Left lung (tissue), 10 donors: Measurements from ENCODE around the gene CLCN2. TPM values are rescaled to one million over a fixed set of nuclear protein-coding genes. Genes with fewer than 3 reads are reported as not detected.

Experiments used
- ATAC-seq: fragments of 200-7000 bp; cut with Tn5 transposase; one replicate; pipeline ENCODE4 v1.9.1; 2020; ENCODE audit warnings: moderate library complexity
- DNase-seq, 4 donors: peaks; one replicate each; pipeline ENCODE4 v3.0.0-alpha.2; 2013 to 2020
- H3K27ac ChIP-seq, 2 donors: fragments of 200-600 bp; sonication (generic) in 1 of 2; one replicate each; pipeline versions ENCODE4 v1.5.0 to v1.8.0; 2020 to 2021
- H3K27me3 ChIP-seq, 2 donors: fragments of 200-600 bp; sonication (generic) in 1 of 2; one replicate each; pipeline versions ENCODE4 v1.5.0 to v1.8.0; 2020 to 2021
- H3K36me3 ChIP-seq, 2 donors: fragments of 200-600 bp; sonication (generic) in 1 of 2; one replicate each; pipeline versions ENCODE4 v1.5.0 to v1.8.0; 2020 to 2021
- H3K4me1 ChIP-seq, 2 donors: fragments of 200-600 bp; one replicate each; pipeline ENCODE4 v1.8.0; 2021
- H3K4me3 ChIP-seq, 2 donors: fragments of 200-600 bp; sonication (generic) in 1 of 2; one replicate each; pipeline versions ENCODE4 v1.5.0 to v1.8.0; 2020 to 2021; ENCODE audit warnings: mild to moderate bottlenecking in 1 of 2
- H3K9me3 ChIP-seq, 2 donors: fragments of 200-600 bp; sonication (generic) in 1 of 2; one replicate each; pipeline versions ENCODE4 v1.5.0 to v1.8.0; 2020 to 2021
- intact Hi-C, 2 donors: fragments of 100-400 bp; cut with DNase I; formaldehyde crosslinking; loops; one replicate each; pipeline versions ENCODE4 v1.11.2 to v1.14.2; 2022
- polyA plus RNA-seq, 6 donors: library from polyadenylated mRNA; unstranded; fragments of 120-200 nt; gene quantifications; one replicate each; pipeline ENCODE4 v1.2.1, GENCODE V29; 2013; ENCODE audit not compliant: insufficient read length in 6 of 6
- total RNA-seq, 2 donors: library from RNA; stranded (reverse); fragmentation: NEBNext Ultra II Directional; extraction: Animal tissue kit (Norgen Biotek cat#: 25700); gene quantifications; one replicate each; pipeline ENCODE4 v1.2.1, GENCODE V29; 2021
- TF ChIP-seq, protein P1 (sequence below), 2 donors: fragments of 200-600 bp; sonication (generic) in 1 of 2; IDR thresholded peaks; one replicate each; pipeline versions ENCODE4 v1.5.0 to v1.8.0; 2021; ENCODE audit warnings: antibody characterized with exemption in 2 of 2
- donor health status: DM: no; HTN: yes; CAD: no.
- donor health status: DM: no; HTN: no; CAD: no.

CLCN2 gene
- total and polyA plus RNA-seq, 8 donors, result 4.4 to 12.0 (median 10.1) TPM

DNA sequence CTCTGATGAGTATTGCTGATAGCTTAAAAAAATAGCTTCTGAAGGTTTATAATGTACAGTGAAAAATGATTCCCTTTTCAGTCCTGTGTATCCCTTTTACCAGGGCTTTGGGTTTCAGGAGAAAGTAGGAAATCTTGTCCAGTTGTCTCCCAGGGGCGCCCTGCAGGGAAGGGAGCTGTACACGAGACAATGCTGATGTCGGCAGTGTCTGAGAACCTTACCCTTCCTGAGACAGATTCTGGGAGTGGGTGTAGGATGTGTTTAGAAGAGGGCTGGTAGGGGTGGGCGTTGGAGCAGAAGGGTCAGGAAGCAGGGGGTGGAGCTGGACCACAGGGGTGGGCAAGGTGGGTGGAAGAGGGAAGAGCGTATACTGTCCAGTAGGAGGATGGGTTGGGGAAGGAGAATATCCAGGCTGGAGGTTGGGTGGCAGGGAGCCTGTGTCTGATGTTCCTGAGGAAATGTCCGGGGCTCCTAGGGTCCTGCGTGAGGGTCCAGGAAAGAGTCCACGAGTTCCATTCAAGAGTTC lies 11.0 kb upstream of the CLCN2 start:
- H3K4me1 ChIP-seq, result peaks cover 0 to 17% of the 10 kb centered on the region in 2 donors
- H3K9me3 ChIP-seq, result no peaks in the 10 kb centered on the region
- ATAC-seq (no peak), DNase-seq (no peak)
- no peak overlapping the region for H3K4me3 ChIP-seq
- TF ChIP-seq, protein P1, sequence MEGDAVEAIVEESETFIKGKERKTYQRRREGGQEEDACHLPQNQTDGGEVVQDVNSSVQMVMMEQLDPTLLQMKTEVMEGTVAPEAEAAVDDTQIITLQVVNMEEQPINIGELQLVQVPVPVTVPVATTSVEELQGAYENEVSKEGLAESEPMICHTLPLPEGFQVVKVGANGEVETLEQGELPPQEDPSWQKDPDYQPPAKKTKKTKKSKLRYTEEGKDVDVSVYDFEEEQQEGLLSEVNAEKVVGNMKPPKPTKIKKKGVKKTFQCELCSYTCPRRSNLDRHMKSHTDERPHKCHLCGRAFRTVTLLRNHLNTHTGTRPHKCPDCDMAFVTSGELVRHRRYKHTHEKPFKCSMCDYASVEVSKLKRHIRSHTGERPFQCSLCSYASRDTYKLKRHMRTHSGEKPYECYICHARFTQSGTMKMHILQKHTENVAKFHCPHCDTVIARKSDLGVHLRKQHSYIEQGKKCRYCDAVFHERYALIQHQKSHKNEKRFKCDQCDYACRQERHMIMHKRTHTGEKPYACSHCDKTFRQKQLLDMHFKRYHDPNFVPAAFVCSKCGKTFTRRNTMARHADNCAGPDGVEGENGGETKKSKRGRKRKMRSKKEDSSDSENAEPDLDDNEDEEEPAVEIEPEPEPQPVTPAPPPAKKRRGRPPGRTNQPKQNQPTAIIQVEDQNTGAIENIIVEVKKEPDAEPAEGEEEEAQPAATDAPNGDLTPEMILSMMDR (IDR thresholded peaks at IDR 0.05), result no peak
- peaks cover 0 to 18% of the 10 kb centered on the region in 2 donors for H3K36me3 ChIP-seq
- intact Hi-C loops, result loop anchor here in 1 of 2 donors (5.0 kb wide), 1 partner anchor 170 kb away; no protein-coding TSS in a partner anchor
- peaks cover 0 to 34% of the 10 kb centered on the region in 2 donors for H3K27me3 ChIP-seq
- H3K27ac ChIP-seq, result no peak overlapping the region

DNA sequence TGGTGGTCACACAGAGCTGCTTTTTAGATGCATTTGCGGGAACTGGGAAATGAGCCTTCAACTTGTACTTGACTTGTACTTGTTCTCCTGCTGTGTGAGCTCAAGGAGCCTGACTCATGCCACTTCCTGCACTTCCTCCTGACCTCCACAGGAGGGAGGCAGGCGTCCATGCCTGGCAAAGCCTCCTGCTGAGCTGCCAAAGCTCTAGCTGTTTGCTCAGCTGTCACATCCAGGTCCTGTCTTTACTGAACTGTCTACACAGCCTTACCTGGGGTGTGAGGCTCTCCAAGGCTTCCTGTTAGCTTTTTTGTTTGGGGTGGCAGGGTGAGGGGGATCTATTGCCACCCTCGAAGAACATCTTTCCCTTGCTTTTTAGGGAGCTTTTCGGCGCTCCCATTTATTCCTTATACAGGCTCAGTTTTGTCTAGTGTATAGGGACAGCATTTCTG lies 10.2 kb upstream of the CLCN2 start:
- Histone ChIP-seq H3K36me3 (peaks cover 0 to 24% of the 10 kb centered on the region in 2 donors), H3K4me1 (peaks cover 0 to 17% of the 10 kb centered on the region in 2 donors), H3K4me3 (no peak overlapping the region), H3K9me3 (no peaks in the 10 kb centered on the region), H3K27ac (no peak overlapping the region), H3K27me3 (peaks cover 0 to 26% of the 10 kb centered on the region in 2 donors)
- TF ChIP-seq, protein P1 (IDR thresholded peaks at IDR 0.05), result peak; percentile 89 to 94
- DNase-seq, result peak; percentile 70 to 91 (median 83)
- intact Hi-C loops, result loop anchor here in 1 of 2 donors (5.0 kb wide), 1 partner anchor 171 kb away; no protein-coding TSS in a partner anchor
- ATAC-seq, result peak; percentile 98

DNA sequence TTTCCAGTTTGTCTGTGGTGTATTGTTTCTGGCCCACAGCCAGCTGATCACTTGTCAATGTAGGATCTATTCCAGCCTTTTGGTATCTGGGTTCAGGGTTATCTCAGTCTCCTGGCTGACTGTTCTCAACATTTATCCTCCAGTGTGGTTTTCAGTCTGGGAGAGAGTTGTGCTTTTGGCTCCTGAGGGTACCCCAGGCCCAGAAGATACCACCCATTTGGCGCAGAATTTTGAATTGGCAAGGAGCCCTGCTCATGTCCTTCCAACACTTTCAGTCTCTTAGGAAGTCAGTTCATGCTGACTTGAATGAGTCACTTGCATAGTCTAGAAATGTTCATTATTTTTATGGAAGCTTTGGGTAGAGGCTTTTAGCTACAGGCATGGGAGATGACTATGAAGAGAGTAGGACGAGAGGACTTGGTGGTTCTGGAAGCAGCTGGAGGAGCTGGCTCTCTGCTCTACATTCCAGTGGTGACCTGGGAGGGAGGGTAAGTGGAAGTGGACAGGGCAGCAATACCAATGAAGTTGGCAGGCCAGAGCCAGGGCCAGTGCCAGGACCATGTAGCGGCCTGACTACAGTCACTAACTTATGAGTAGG lies 7.3 kb upstream of the CLCN2 start:
- TF ChIP-seq, protein P1 (IDR thresholded peaks at IDR 0.05), result no peak
- Histone ChIP-seq H3K9me3 (no peaks in the 10 kb centered on the region), H3K36me3 (peaks cover 0 to 42% of the 10 kb centered on the region in 2 donors), H3K27ac (peak overlapping the region in 1 of 2 donors; percentile 2), H3K27me3 (peaks cover 0 to 3% of the 10 kb centered on the region in 2 donors), H3K4me1 (peaks cover 9 to 30% of the 10 kb centered on the region in 2 donors), H3K4me3 (no peak overlapping the region)
- intact Hi-C loops, result no loop called here
- peak in 1 of 4 donors; percentile 65 for DNase-seq
- ATAC-seq, result peak; percentile 39

DNA sequence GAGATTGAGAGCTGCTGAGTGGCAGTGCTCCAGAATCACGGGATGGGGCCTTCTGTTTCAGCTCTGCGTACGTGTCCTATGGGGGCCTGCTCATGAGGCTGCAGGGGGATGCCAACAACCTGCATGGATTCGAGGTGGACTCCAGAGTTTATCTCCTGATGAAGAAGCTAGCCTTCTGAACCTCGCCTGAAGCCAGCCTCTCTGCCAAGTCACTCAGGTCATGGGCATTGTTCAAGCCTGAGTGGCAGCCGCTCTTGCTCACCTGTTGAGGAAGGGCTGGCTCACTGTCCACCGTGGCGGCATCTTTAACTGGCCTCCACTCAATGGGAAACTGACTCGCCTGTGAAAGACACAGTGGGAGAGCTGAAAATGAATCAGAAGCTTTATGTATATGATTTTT lies 6.7 kb upstream of the CLCN2 start:
- H3K9me3 ChIP-seq, result no peaks in the 10 kb centered on the region
- DNase-seq (no peak), ATAC-seq (no peak)
- no peak overlapping the region for H3K27ac ChIP-seq
- peaks cover 0 to 42% of the 10 kb centered on the region in 2 donors for H3K36me3 ChIP-seq
- intact Hi-C loops, result no loop called here
- H3K4me3 ChIP-seq, result no peak overlapping the region
- H3K4me1 ChIP-seq, result peaks cover 9 to 34% of the 10 kb centered on the region in 2 donors
- TF ChIP-seq, protein P1 (IDR thresholded peaks at IDR 0.05), result no peak
- no peaks in the 10 kb centered on the region for H3K27me3 ChIP-seq

DNA sequence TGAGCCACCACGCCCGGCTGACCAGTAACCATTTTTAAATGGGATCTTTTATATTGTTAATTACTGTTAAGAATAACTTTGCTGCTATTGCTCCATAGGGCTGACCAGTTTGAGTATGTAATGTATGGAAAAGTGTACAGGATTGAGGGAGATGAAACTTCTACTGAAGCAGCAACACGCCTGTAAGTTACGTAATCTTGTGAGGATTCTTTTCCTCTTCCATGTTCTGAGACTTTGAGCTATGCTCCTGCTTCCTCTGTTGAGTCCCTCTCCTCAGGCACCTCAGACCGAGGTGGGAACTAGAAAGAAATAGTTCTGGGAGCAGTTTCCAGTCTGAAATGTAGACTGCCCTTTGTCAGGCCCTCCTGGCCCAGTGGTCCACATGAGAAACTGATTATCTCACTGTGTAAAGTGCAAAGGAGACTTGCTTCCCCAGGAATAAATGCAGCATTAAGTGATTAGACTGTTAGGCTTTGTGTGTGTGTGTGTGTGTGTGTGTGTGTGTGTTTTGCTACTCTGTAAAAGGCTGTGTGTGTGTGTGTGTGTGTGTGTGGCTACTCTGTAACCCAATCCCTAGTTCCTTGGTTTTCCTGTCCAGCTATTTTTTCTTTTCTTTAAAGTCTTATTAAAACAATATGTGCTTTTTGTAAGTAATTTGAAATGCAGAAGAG lies 5.3 kb upstream of the CLCN2 start:
- TF ChIP-seq, protein P1 (IDR thresholded peaks at IDR 0.05), result no peak
- no peak for DNase-seq
- intact Hi-C loops, result no loop called here

More for the DNA sequence above, 5.3 kb upstream of the CLCN2 start:
- H3K27ac ChIP-seq, result no peak overlapping the region
- no peaks in the 10 kb centered on the region for H3K9me3 ChIP-seq
- H3K36me3 ChIP-seq, result peaks cover 0 to 42% of the 10 kb centered on the region in 2 donors
- H3K27me3 ChIP-seq, result no peaks in the 10 kb centered on the region
- no peak for ATAC-seq
- H3K4me3 ChIP-seq, result no peak overlapping the region
- H3K4me1 ChIP-seq, result peaks cover 9 to 30% of the 10 kb centered on the region in 2 donors
